Measurements from ENCODE around the gene ATP6V1G1. TPM values are rescaled to one million over a fixed set of nuclear protein-coding genes. Genes with fewer than 3 reads are reported as not detected.

Gene ATP6V1G1
- total RNA-seq: 132 and 146 TPM in 2 replicates

DNA sequence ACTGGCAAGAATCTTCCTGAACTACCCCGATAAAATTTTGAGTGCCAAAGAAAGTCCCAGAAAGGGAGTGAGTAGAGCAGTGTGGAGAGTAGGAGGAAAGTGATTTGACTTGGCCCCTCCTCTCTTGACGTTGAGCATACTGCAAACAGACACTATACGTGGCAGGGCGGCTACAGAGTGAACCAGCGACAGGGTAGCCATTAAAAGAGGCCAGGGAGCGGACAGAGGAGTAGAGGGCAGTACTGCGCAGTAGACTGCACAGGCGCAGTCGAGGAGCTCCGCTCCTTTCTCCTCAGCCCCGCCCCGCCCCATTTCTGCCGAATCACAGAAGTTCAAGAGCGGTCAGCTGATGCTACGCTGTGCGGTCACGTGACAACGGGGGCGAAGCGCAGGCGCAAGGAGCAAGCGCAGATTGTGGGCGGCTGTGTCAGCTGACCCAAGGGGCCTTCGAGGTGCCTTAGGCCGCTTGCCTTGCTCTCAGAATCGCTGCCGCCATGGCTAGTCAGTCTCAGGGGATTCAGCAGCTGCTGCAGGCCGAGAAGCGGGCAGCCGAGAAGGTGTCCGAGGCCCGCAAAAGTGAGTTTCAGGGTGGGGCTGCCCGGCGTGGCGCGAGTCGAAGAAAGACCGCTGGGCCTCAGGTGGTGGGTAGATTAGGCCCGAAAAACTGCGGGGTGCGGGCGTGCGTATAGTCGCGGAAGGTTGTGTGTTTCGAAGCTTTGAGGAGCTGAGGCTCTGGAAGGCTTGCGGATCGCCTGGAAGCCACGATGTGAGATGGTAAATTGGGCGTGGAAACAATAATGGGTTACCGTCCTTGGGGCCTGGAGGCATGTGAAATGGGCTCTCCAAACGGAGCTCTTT is at the start of gene ATP6V1G1:
ATP6V1G1 (plus strand) TSS at position 425 of the 858 bp plus-strand sequence; CDS start at position 495, 70 bp downstream.

Other genes starting within 250 kb of the ATP6V1G1 start
- gene AKNA, start 199.8 kb upstream of the ATP6V1G1 start, total RNA-seq: 3.2 and 5.2 TPM in 2 replicates
- gene WHRN, start 82.3 kb upstream of the ATP6V1G1 start, total RNA-seq: under 0.01 TPM in 1 of 2 replicates, not detected in the other
- gene TMEM268, start 23.5 kb downstream of the ATP6V1G1 start, total RNA-seq: 1.9 and 2.3 TPM in 2 replicates
- not detected in 2 replicates for gene TEX53, start 70.0 kb downstream of the ATP6V1G1 start, total RNA-seq
- gene TEX48, start 94.4 kb downstream of the ATP6V1G1 start, total RNA-seq: not detected in 2 replicates
- gene TNFSF15, start 218.3 kb downstream of the ATP6V1G1 start, total RNA-seq: 7.3 and 11.7 TPM in 2 replicates